ENCODE data around the gene STK32B. TPM values are rescaled to one million over a fixed set of nuclear protein-coding genes. Genes with fewer than 3 reads are reported as not detected.

STK32B gene
- total and polyA plus RNA-seq, 12 donors, result 0.12 to 0.68 (median 0.34) TPM

DNA sequence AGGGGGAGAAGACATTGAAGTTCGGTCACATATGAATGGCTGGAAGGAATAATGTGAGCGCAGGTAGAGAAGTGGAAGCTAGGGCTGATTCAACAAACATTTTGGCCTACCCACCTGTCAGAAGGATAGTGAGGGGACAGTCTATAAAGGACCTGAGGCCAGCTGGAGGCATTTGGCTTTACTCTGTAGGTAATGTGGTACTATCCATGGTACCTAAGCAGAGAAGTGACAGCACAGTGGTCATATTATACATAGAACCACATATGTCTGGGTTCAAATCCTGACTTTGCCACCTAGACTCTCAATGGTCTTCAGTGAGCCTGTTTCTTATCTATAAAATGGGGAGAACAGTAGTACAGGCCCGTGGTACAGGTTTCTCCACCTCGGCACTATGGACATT is 400.0 kb downstream of the STK32B start:
- WGBS, 2 donors, result 85 to 87% methylated on average over 4 of the region's 4 CpGs

DNA sequence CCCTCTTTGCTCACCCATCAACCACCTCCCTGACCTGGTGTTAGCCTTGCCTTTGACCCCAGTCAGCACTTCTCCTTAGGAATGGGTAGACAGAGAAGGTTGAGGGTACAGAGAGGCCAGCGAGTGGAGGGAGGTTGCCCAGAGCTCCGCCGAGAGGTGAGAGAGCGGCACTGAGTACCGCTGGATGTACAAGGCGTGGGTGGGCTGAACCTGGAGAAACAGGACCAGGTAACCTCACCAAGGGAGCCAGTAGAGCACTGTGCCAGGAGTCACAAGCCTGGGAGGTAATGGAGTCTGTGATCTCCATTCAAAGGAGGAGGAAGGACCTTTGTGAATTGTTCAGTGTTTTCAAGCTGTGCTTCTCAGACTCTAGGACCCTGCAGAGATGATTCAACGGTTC is 400.9 kb downstream of the STK32B start:
- DNase-seq (no peak), ATAC-seq (no peak)
- intact Hi-C loops (cut with DNase I), result no loop called here
- H3K27me3 ChIP-seq, result no peaks in the 10 kb centered on the region
- no peaks in the 10 kb centered on the region for H3K36me3 ChIP-seq
- H3K9me3 ChIP-seq, result no peaks in the 10 kb centered on the region
- no peak for TF ChIP-seq CTCF (IDR thresholded peaks at IDR 0.05)
- H3K27ac ChIP-seq, result no peak overlapping the region
- no peak overlapping the region for H3K4me3 ChIP-seq
- 83% methylated on average over 7 of the region's 7 CpGs for WGBS, 2 donors
- H3K4me1 ChIP-seq, result no peaks in the 10 kb centered on the region

More for the DNA sequence above, 400.0 kb downstream of the STK32B start:
- no peak overlapping the region for H3K27ac ChIP-seq
- H3K27me3 ChIP-seq, result peaks cover 0 to 4% (median 0%) of the 10 kb centered on the region in 7 donors
- ATAC-seq (no peak), DNase-seq (no peak)
- TF ChIP-seq CTCF (IDR thresholded peaks at IDR 0.05), result no peak
- intact Hi-C loops (cut with DNase I), result no loop called here
- H3K4me3 ChIP-seq, result no peak overlapping the region
- H3K4me1 ChIP-seq, result no peaks in the 10 kb centered on the region
- no peaks in the 10 kb centered on the region for H3K9me3 ChIP-seq
- H3K36me3 ChIP-seq, result no peaks in the 10 kb centered on the region

DNA sequence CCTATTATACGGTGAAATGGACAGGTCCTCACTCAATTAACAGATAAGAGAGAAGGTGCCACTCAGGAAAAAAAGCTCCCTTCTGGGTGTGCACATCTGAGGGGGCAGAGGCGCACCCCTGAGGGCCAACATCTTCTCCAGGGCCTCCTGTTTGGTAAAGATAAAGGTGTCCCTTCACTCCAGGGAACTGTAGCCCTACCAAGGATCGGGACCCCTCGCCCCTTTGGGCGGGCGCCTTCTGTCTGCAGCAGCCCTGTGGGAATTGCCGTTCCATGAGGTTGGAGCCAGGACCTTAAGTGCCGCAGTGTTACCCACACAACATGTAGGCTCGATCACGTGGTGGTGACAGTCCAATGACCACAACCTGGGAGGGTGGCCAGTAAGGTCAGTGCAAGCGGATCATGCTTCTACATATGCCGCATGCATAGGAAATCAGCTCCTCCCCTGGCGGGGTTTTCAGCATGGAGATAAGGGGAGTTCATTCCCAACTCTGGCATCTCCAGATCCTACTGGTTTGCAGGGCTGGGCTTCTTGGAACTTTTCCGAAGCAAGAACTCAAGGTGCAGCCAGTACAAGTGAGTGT is 403.8 kb downstream of the STK32B start:
- Histone ChIP-seq H3K4me3 (no peak overlapping the region), H3K27ac (no peak overlapping the region), H3K27me3 (no peaks in the 10 kb centered on the region), H3K36me3 (no peaks in the 10 kb centered on the region), H3K9me3 (no peaks in the 10 kb centered on the region), H3K4me1 (no peaks in the 10 kb centered on the region)
- WGBS, 2 donors, result 84 to 86% methylated on average over 14 of the region's 14 CpGs
- TF ChIP-seq CTCF (IDR thresholded peaks at IDR 0.05), result no peak
- intact Hi-C loops (cut with DNase I), result no loop called here
- DNase-seq (no peak), ATAC-seq (no peak)

DNA sequence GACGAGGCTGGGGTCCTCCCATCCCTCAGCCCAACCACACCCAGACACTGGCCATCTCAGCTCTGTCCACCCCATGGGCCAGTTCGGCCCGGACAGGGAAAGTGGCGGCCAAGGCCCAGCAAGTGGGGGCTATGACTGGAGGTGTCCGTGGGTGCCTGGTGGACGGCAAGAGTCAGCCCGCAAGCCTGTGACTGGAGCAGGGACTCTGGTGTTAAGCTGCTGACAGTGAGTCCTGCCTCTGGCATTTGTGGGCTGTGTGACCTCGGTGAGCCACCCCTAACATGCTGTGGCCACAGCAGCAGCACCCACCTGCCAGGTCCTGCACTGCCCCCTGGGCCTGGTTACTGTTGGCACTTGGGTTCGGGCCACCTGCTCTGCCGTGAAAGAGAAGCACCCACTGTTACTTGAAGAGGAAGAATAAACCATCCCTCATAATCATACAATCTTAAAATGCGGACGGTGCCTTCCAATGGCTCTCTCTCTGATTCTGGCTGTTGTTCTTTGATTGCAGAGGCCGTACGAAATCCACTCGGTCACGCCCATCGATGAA is 405.1 kb downstream of the STK32B start:
- intact Hi-C loops (cut with DNase I), result no loop called here
- no peaks in the 10 kb centered on the region for H3K4me1 ChIP-seq
- H3K27me3 ChIP-seq, result peaks cover 0 to under 1% (median 0%) of the 10 kb centered on the region in 7 donors
- no peak overlapping the region for H3K4me3 ChIP-seq
- no peak for TF ChIP-seq CTCF (IDR thresholded peaks at IDR 0.05)
- H3K36me3 ChIP-seq, result no peaks in the 10 kb centered on the region
- WGBS, 2 donors, result 91 to 92% methylated on average over 17 of the region's 17 CpGs
- peak in 1 of 8 donors; percentile 9 for ATAC-seq
- H3K27ac ChIP-seq, result no peak overlapping the region
- DNase-seq, result no peak
- no peaks in the 10 kb centered on the region for H3K9me3 ChIP-seq

All from heart right ventricle (tissue), 16 donors.